ENCODE measurements around the gene SLC22A16.

DNA sequence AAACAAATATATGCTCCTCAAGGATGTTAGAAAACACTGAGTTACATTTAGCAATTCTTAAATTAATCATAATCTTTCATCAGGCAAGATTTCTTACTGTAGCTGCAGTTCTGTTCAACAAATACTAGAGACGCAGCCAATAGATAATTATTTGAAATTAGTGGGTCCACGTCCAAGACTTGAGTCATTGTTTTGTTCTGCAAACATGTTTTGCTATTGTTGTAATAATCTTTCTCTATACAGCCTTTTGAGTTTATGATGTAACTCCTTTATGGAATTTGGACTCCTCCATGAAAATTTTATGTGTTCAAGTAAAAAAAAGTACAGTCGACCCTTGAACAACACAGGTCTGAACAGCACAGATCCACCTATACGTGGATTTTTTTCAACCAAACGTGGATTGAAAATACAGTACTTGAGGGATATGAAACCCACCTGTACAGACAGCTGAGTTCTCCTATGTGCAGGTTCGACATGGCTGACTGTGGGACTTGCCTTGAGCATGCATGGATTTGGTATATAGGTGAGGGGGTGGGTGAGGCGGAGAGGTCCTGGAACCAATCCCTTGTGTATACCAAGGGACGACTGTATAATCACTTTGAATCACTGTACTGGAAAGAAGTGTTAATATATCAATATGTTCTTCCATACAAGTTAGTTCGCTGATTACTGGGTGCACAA is 41.3 kb upstream of the SLC22A16 start:
- no peak for TF ChIP-seq EP300 (IDR thresholded peaks at IDR 0.05)
- TF ChIP-seq, protein P1, sequence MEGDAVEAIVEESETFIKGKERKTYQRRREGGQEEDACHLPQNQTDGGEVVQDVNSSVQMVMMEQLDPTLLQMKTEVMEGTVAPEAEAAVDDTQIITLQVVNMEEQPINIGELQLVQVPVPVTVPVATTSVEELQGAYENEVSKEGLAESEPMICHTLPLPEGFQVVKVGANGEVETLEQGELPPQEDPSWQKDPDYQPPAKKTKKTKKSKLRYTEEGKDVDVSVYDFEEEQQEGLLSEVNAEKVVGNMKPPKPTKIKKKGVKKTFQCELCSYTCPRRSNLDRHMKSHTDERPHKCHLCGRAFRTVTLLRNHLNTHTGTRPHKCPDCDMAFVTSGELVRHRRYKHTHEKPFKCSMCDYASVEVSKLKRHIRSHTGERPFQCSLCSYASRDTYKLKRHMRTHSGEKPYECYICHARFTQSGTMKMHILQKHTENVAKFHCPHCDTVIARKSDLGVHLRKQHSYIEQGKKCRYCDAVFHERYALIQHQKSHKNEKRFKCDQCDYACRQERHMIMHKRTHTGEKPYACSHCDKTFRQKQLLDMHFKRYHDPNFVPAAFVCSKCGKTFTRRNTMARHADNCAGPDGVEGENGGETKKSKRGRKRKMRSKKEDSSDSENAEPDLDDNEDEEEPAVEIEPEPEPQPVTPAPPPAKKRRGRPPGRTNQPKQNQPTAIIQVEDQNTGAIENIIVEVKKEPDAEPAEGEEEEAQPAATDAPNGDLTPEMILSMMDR (IDR thresholded peaks at IDR 0.05) = no peak

Measured in tibial nerve (tissue), 4 donors.